Cardiac septum (tissue), 1 donor: ENCODE data around the gene GRIA3. TPM values are rescaled to one million over a fixed set of nuclear protein-coding genes. Genes with fewer than 3 reads are reported as not detected.
"Not testable (repeated sequence)": the region's sequence is repeated elsewhere in the genome, so short reads cannot be mapped to it uniquely, and the experiment has no call there.

Source experiments
- DNase-seq: peaks from one replicate; pipeline ENCODE4 v3.0.0-alpha.2; 2020; ENCODE audit warnings: low spot score
- intact Hi-C: fragments of 100-400 bp; cut with DNase I; formaldehyde crosslinking; loops from one replicate; pipeline ENCODE4 v1.14.0; 2022
- total RNA-seq: library from RNA; stranded (reverse); fragmentation: NEBNext Ultra II Directional; extraction: Animal tissue kit (Norgen Biotek cat#: 25700); gene quantifications from one replicate; pipeline ENCODE4 v1.2.1, GENCODE V29; 2021
- donor health status: DM: no; HTN: no; CAD: no.

The GRIA3 gene
- total RNA-seq, 1 donor from 2014 or later, result 14.2 TPM

DNA sequence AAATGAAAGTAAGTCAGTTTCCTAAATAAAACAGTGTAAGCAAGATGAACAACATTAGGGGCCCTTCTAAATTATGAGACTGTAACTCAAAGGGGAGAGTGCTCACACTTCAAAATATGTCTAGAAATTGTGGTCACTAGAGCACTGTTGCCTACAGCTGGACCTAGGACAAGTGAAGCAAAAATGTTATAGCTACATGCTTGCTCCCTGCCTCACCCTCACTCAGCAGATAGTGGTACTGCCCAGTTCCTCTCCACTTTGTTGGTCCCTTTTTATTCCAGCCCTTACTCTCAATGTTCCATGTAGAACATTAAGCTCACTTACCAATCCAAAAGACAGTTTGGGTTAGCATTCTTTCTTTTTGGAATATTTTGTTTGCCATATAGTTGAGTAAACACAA lies 147.3 kb downstream of the GRIA3 start:
- no peak for DNase-seq
- intact Hi-C loops, result no loop called here

DNA sequence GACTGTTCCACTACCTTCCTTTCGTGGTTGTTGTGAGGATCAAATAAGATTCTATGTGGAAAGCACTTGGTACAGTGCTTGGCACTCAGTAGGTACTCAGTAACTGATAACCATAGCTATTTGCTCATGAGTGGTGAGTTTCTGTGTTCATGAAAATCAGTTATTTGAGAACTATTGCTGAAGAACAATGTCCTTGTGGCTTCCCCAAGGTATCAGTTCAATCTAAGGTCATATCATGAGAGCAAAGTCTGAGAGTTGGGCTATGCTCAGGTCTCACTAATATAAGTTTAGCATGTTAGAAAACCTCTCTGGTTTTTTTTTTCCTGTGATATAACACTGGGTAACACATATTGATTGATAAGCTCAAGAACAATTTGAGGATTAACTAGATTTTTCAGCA lies 147.8 kb downstream of the GRIA3 start:
- no peak for DNase-seq
- intact Hi-C loops, result no loop called here

DNA sequence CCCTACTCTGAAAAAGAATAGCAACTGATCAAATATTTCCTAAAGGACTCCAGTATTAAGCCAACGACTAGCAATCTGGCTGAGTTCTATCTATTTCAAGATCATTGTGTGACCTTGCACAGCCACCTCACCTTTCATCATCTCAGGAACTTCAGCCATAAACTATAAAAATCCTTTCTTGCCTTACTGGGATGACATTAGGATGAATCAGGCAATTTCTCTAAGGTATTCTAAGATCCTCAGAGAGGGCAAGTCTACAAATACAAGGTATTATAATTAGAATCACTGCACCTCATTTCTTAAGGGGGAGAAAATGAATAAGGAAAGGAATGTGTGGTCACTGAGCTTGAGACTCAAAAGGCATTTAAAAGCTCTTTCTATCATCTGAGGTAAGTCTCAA lies 152.6 kb downstream of the GRIA3 start:
- DNase-seq, result no peak
- intact Hi-C loops, result no loop called here

DNA sequence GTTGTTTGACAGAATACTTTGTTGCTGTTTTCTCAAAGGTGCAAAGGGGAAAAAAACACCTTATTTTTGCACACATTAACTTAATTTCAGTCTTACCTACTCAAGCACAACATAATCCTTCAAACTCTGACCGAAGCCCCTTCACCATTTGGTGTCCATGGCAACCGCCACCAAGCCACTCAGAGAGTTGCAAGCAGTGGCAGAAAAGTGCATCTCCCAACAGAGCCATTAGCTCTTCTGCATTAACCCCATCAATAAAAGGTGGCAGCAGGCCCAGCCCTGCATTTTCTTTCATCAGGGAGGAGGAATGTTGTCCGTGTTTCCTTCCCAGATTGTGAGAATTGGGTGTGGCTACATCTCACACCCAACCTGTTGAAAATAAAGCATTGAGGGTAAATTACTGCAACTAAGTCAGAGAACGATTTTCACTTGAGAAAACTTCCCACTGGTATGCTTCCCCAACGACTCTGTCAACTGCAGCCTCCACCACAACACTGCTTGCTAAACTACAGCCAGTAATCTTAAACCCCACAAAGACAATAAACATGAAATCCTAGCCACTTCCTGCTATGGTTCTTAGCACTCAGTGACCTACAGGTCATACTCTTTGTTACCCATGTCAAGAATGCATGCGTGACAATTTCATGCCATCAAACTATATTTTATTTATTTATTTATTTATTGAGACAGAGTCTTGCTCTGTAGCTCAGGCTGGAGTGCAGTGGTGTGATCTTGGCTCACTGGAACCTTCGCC lies 154.0 kb downstream of the GRIA3 start:
- intact Hi-C loops, result no loop called here
- DNase-seq, result no peak

DNA sequence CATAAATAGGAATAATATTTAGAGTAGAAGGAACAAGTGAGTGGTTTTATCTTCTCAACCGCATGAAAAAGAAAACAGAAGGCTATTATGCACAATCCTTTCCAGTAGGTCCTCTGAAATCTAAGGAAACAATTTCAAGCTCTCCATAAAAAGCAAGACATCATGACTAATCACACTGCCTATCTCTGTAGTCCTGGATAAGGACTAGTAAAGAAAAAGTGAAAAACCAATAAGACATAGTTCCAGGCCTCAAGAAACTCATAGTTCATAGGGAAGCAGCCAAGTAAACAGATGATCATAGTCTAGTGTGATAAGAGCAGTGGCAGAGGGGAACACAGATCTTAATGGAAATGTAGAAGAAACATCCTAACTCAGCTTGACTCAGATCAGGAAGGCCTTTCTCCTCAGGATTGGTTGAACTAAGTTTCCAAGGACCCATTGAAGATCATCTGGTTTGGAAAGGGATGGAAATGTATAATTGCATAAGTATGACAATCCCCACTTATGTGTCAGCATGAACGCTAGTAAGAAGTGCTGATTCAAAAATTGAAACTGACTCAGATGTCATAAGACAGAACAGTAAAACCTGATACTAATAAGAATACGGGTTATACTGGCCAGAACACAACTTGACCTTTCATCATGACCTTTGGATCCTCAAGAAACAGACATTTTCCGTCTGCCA lies 155.3 kb downstream of the GRIA3 start:
- intact Hi-C loops, result no loop called here

DNA sequence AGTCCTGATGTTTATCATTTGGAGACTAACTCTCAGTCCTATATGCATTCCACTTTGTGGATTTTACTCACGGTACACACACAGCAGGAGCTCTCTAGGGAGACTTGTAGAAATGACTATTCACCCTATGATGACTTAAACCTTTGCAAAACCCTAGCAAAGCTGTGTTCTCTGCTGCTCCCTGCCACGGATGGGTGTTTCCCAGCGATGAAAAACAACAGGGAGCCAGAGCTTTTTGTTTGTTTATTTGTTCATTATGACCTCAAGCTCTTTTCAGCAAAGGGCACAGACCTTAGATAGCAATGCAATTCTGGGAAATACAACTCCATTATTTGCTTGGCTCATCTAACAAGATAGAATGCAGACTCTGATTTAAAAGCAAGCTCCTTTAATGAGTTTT lies 156.6 kb downstream of the GRIA3 start:
- DNase-seq, result no peak
- intact Hi-C loops, result no loop called here

More for the DNA sequence above, 155.3 kb downstream of the GRIA3 start:
- no peak for DNase-seq

DNA sequence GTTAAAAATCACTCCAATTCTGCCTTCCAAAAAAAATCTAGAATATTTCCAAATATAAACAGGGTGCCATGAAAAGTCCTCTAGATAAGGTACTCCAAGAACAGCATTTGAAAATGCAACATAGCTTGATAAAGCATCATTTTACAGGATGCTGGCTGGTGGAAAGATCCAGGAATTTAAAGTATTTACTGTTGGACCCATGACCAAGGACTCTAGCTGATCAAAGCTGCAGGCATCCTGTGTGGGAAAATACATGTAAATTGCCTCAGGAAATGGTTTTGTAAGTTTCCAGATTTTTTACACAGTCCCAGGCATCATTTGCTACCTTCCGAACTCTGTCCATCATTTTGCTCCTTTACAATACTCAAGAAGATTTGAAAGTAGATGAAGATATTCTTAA lies 164.4 kb downstream of the GRIA3 start:
- DNase-seq, result no peak
- intact Hi-C loops, result no loop called here

DNA sequence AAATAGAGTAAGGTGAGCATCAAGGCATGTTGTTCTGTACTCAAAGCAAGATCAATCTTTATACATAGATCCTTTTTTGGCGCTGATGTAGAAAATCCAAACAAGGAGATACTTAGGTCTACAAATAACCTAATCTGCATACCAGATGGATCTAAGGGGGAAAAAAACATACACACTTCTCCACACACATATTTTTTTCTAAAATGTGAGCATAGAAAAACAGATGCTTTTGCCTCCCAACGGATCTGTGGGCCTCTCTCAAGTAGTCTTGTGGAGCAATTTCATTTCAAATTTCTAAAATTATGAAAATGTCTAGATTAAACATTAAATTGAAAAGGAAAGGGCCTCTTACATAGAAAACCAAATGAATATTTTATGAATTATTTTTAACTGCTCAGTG lies 166.1 kb downstream of the GRIA3 start:
- intact Hi-C loops, result no loop called here
- no peak for DNase-seq

DNA sequence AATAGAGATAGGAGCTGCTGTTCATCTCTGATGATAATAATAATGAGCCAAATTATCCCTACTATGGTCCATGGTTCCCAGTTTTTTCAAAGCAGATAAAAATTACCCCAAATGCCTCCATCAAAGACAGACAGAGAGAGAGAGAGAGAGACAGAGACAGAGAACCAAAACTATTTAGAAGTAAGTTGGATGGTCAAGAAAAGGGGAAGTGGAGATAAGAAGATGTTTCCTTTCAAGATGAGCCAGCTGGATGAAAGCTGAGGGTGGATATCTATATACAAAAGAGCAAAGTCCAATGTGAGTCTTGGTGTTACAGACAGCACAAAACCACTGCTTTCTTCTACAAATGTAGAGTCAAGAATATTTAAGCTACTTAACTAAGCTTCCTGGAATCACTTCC lies 173.9 kb downstream of the GRIA3 start:
- no peak for DNase-seq
- intact Hi-C loops, result no loop called here

DNA sequence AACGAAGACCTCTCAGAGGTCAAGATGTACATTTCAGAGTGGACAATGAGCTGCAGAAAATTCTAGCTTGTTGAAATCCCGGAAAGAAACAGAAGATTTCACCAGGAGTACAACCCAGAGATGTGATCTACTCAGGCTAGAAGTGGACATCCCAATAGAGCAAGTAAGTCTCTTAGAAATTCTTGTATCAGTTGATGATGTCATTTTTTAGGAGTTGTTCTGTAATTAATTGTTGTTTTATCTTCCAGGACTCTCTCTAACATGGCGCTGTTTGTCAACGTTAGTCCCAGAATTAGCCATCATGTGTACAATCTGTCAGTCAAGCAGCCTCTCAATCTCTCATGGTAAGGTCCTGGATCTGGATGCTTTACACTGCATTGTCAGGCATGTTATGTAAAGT lies 174.4 kb downstream of the GRIA3 start:
- no peak for DNase-seq
- intact Hi-C loops, result no loop called here

DNA sequence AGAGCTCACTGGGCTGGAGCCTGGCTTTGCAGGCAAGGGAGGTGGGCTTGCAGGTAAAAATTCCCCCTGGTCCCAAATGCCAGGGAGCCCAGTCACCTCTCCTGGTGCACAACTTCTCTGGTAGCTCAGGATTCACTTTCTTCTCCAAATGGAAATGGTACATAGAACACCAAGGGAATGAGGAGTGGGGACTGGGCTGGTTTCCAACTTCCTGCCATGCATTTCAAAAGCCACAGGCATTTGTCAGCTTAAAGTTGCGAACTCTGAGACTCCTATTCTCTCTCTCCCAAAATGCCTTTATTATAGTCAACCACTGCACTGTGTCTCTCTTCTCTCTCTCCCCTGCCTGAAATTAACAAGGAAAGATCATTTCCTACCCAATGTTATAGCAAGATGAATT lies 177.3 kb downstream of the GRIA3 start:
- intact Hi-C loops, result no loop called here
- no peak for DNase-seq

DNA sequence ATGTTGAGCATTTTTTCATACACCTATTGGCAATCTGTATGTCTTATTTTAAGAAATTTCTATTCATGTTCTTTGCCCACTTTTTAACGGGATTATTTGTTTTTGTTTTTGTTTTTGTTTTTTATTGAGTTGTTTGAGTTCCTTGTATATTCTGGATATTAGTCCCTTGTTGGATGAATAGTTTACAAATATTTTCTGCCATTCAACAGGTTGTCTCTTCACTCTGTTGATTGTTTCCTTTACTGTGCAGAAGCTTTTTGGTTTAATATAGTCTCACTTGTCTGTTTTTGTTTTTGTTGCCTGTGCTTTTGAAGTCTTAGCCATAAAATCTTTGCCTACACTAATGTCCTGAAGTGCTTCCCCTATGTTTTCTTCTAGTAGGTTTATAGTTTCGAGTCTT lies 202.1 kb downstream of the GRIA3 start:
- intact Hi-C loops, DNase-seq: not testable (repeated sequence)

DNA sequence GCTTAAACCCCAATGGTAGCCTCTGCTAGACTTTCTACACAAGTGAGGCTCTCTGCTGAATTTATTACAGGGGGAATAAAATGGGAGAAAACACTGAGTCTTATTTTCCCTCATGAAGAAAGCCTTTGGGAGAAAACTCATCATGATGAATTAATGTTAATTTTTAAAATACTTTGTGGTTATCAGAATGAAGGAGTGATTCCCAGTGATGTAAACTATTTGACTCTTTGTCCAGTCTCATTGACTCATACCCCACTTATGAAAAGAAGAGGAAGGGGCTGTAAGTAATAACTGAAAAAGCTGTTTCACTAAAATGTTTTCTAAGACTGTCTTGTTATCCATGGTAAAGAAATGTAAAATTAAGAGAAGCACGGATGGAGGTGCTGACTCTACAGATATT lies 208.8 kb downstream of the GRIA3 start:
- intact Hi-C loops, result no loop called here
- DNase-seq, result no peak

DNA sequence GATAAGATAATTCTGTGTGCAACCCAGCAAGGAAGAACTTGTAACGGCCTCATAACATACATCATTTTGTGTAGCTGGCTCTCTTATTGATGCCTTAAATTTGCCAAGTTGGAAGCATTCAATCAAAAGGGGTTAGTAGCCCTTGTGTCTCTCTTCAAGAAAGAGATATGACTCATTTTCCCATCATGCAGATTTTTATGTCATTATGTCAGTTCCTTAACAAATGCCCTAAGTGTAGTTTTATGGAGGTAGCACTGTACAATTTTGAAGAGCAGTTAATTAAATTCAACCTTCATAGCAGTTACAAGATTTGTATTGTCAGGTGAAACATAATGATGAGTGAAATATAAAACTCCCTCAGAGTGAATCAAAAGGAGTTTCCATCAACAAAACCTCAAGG lies 215.6 kb downstream of the GRIA3 start:
- intact Hi-C loops, result no loop called here
- DNase-seq, result no peak

DNA sequence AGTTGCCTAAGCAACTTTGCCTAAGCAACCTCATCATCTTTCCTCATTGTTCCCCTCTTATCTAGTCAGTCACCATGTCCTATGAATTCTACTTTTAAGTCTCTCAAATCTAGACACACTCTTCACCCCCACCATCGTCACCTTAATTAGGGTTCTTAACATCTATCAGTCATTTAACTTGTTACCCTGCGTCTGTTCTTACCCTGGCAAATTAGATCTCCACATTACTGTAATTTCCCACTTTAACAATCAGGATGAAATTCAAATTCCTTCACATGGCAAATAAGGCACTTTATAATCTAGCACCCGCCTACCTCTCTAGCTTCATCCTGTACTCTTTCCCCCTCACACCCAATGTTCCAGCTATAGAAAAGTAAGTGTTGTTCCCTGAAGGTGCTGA lies 221.2 kb downstream of the GRIA3 start:
- intact Hi-C loops, result no loop called here
- DNase-seq, result no peak

DNA sequence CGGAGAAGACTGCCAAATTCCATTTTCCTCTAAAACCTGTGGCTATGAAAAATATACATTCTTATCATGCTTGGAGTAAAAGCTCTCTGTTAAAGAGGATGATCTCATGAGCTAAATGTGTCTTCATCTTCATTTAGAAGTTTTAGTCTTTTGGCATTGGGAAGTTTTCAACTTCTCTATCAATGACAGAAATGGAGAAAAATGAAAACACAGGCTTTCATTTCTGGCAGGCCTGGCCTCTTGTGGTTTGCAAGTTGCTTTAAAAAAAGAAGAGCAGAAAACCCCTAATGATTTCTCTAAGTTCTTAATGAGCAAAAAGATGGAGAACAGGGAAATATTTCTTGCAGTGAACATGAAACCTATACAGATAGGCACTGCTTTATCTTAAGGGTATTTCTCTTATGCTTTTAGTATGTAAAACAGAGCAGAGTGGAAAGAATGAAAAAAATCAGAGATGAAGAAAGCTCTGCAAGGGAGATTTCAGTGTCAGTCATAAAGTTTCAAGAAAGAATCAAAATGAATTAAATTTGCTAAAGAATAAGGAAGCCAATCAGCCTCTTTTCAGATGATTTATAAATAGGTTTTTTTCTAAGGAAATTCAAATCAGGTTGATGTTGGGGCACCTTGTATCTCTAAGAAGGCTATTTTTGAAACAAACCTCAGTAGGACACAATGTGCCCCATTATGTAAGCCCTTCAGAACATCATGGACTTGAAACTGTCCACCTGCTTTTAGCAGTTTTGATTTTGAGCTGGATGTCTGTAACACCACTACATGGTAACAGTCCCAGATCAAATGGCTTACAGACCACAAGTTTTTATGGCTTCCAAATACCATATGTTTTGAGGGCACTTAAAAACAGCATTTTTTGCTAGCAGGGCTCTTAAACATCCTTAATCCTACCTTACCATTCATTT lies 225.0 kb downstream of the GRIA3 start:
- intact Hi-C loops, result no loop called here
- DNase-seq, result no peak

DNA sequence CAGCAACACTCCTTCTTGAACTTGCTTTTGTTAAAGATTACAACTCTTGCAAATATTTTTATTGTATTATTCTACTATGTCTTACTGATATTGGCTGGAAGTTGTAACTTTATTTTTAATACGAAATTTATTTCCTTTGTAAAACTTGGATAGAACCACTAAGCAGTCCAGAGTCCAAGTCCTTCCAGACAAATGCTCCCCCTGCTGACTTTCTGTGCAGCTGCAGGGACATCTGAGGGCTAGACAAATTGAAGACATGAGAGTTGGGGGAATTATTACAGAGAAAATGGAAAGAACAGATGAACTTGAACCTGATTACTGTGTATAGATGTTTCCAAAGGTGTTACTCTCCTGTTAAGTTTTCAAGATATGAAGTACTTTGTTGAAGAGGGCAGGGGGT lies 238.8 kb downstream of the GRIA3 start:
- intact Hi-C loops, result loop anchor here (10.0 kb wide), 1 partner anchor 238 kb away; the partner anchor contains the start of gene GRIA3
- DNase-seq, result no peak

DNA sequence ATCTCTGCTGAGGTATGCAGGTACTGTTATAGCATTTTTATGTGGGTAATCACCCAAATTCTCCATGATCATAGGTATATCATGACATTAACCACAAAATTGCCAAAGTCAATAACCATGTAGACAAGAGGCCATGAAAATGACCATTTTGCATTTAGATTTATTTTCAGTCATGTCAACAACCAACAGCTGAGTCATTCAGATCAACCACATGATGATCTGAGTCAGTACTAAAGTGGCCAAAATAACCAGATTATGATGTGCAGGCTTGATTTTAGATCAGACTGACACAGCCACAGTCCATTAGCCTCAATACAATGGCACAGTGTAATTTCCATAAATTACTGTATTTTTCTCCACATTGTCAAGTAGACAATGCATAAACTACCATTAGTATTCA lies 240.5 kb downstream of the GRIA3 start:
- intact Hi-C loops, result loop anchor here (10.0 kb wide), 1 partner anchor 240 kb away; the partner anchor contains the start of gene GRIA3
- DNase-seq, result no peak

DNA sequence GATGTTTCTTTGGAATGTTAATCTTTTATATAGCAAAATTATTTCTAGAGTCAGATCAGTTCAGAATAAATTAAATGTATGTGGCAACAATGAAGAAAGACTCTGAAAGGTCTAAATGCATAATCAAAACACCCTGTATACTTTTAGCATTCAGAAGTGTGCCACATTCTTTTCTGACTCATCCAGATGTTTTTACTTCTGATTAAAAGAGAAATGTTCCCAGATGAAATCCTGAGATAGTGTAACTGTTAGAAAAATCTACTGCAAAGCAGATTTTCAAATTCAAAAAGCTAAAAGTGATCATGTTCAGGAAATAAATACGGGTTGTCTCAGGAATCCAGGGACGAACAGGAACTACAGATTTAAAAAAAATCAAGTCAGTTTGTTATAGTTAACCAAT lies 241.4 kb downstream of the GRIA3 start:
- no peak for DNase-seq
- intact Hi-C loops, result loop anchor here (10.0 kb wide), 1 partner anchor 241 kb away; the partner anchor contains the start of gene GRIA3

DNA sequence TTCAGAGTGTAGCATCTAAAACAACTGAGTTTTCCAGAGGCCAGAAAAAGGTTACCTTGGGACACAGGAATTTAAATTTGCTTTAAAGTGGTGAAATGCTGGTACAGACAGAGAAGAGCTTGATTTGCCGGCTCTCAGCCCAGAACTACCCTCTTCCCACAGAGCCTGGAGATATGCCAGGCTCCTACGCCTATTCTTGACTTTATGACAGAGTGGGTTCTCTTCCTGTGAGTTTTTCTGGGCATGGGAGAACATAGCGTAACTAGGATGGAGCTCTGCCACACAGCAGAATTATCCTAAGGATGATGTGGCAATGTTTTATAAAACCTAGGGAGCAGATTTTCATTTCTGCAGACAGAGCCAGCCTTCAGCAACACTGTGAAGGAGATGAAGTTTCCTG lies 241.8 kb downstream of the GRIA3 start:
- no peak for DNase-seq
- intact Hi-C loops, result loop anchor here (10.0 kb wide), 1 partner anchor 241 kb away; the partner anchor contains the start of gene GRIA3
